Measurements from ENCODE around the gene SLC38A4. TPM values are rescaled to one million over a fixed set of nuclear protein-coding genes. Genes with fewer than 3 reads are reported as not detected.

SLC38A4 gene
- total RNA-seq, 1 donor = 0.72 TPM

- H2AFZ ChIP-seq (ENCODE audit: low read length) = no peak overlapping the region
- no peak overlapping the region for H3K4me3 ChIP-seq (ENCODE audit: insufficient read depth, low read length)
- TF ChIP-seq, protein P1, sequence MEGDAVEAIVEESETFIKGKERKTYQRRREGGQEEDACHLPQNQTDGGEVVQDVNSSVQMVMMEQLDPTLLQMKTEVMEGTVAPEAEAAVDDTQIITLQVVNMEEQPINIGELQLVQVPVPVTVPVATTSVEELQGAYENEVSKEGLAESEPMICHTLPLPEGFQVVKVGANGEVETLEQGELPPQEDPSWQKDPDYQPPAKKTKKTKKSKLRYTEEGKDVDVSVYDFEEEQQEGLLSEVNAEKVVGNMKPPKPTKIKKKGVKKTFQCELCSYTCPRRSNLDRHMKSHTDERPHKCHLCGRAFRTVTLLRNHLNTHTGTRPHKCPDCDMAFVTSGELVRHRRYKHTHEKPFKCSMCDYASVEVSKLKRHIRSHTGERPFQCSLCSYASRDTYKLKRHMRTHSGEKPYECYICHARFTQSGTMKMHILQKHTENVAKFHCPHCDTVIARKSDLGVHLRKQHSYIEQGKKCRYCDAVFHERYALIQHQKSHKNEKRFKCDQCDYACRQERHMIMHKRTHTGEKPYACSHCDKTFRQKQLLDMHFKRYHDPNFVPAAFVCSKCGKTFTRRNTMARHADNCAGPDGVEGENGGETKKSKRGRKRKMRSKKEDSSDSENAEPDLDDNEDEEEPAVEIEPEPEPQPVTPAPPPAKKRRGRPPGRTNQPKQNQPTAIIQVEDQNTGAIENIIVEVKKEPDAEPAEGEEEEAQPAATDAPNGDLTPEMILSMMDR (IDR thresholded peaks at IDR 0.05; ENCODE audit: extremely low read depth, low read depth, low read length) = no peak
- no peaks in the 10 kb centered on the region for H3K27me3 ChIP-seq (ENCODE audit: insufficient read depth, low read length)
- H3K36me3 ChIP-seq (ENCODE audit: insufficient read depth, low read length) = no peaks in the 10 kb centered on the region
- H3K27ac ChIP-seq (ENCODE audit: low read depth, low read length) = no peak overlapping the region
- H3K79me2 ChIP-seq (ENCODE audit: insufficient read depth, low read length) = no peaks in the 10 kb centered on the region
- H3K9me3 ChIP-seq (ENCODE audit: low read depth, low read length) = no peaks in the 10 kb centered on the region
- no peak overlapping the region for H3K4me2 ChIP-seq (ENCODE audit: insufficient read depth, low read length)
- no peak for DNase-seq (ENCODE audit: insufficient read length, low spot score, missing footprints)
- H3K4me1 ChIP-seq (ENCODE audit: insufficient read depth, low read length) = no peaks in the 10 kb centered on the region
- no peaks in the 10 kb centered on the region for H4K20me1 ChIP-seq (ENCODE audit: insufficient read depth, low read length)
Observed at GRCh38 chr12:46801293-46801692, 24.5 kb downstream of the SLC38A4 start.

- no peak overlapping the region for H2AFZ ChIP-seq (ENCODE audit: low read length)
- no peak overlapping the region for H3K4me3 ChIP-seq (ENCODE audit: insufficient read depth, low read length)
- H3K27me3 ChIP-seq (ENCODE audit: insufficient read depth, low read length) = no peaks in the 10 kb centered on the region
- no peak overlapping the region for H3K4me2 ChIP-seq (ENCODE audit: insufficient read depth, low read length)
- no peaks in the 10 kb centered on the region for H3K36me3 ChIP-seq (ENCODE audit: insufficient read depth, low read length)
- H3K79me2 ChIP-seq (ENCODE audit: insufficient read depth, low read length) = no peaks in the 10 kb centered on the region
- no peak overlapping the region for H3K27ac ChIP-seq (ENCODE audit: low read depth, low read length)
- H3K4me1 ChIP-seq (ENCODE audit: insufficient read depth, low read length) = no peaks in the 10 kb centered on the region
- H3K9me3 ChIP-seq (ENCODE audit: low read depth, low read length) = no peaks in the 10 kb centered on the region
- TF ChIP-seq, protein P1 (IDR thresholded peaks at IDR 0.05; ENCODE audit: extremely low read depth, low read depth, low read length) = no peak
- no peak for DNase-seq (ENCODE audit: insufficient read length, low spot score, missing footprints)
- H4K20me1 ChIP-seq (ENCODE audit: insufficient read depth, low read length) = no peaks in the 10 kb centered on the region
Observed at GRCh38 chr12:46800160-46800559, 25.6 kb downstream of the SLC38A4 start.

GRCh38 chr12:46798648-46799047 is 27.1 kb downstream of the SLC38A4 start:
- Histone ChIP-seq H3K27me3 (ENCODE audit: insufficient read depth, low read length) (no peaks in the 10 kb centered on the region), H3K4me2 (ENCODE audit: insufficient read depth, low read length) (no peak overlapping the region), H3K9me3 (ENCODE audit: low read depth, low read length) (no peaks in the 10 kb centered on the region), H3K27ac (ENCODE audit: low read depth, low read length) (no peak overlapping the region), H2AFZ (ENCODE audit: low read length) (no peak overlapping the region), H3K4me1 (ENCODE audit: insufficient read depth, low read length) (no peaks in the 10 kb centered on the region), H3K79me2 (ENCODE audit: insufficient read depth, low read length) (no peaks in the 10 kb centered on the region), H4K20me1 (ENCODE audit: insufficient read depth, low read length) (no peaks in the 10 kb centered on the region), H3K36me3 (ENCODE audit: insufficient read depth, low read length) (no peaks in the 10 kb centered on the region), H3K4me3 (ENCODE audit: insufficient read depth, low read length) (no peak overlapping the region)
- TF ChIP-seq, protein P1 (IDR thresholded peaks at IDR 0.05; ENCODE audit: extremely low read depth, low read depth, low read length) = no peak
- no peak for DNase-seq (ENCODE audit: insufficient read length, low spot score, missing footprints)

DNA sequence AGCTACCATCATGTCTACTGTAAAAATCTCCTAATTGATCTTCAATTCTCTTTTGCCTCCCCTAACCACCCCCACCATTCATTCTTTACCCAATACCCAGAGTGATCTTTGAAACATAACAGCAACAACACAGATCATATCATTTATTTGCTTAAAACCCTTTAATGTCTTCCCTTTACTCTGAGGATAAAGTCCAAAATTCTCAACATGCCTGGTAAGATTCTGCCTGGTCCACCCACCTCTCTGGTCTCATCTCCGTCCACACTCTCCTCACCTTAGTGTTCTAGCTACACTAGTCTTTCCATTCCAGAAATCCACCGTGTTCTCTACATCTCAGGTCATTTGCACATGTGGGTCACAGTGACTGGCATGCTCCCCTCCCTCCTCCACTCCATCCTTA is 27.7 kb downstream of the SLC38A4 start:
- no peaks in the 10 kb centered on the region for H4K20me1 ChIP-seq (ENCODE audit: insufficient read depth, low read length)
- H3K4me2 ChIP-seq (ENCODE audit: insufficient read depth, low read length) = no peak overlapping the region
- no peak overlapping the region for H3K4me3 ChIP-seq (ENCODE audit: insufficient read depth, low read length)
- H3K79me2 ChIP-seq (ENCODE audit: insufficient read depth, low read length) = no peaks in the 10 kb centered on the region
- no peaks in the 10 kb centered on the region for H3K9me3 ChIP-seq (ENCODE audit: low read depth, low read length)
- no peak overlapping the region for H3K27ac ChIP-seq (ENCODE audit: low read depth, low read length)
- no peak overlapping the region for H2AFZ ChIP-seq (ENCODE audit: low read length)
- H3K4me1 ChIP-seq (ENCODE audit: insufficient read depth, low read length) = no peaks in the 10 kb centered on the region
- TF ChIP-seq, protein P1 (IDR thresholded peaks at IDR 0.05; ENCODE audit: extremely low read depth, low read depth, low read length) = no peak
- DNase-seq (ENCODE audit: insufficient read length, low spot score, missing footprints) = no peak
- no peaks in the 10 kb centered on the region for H3K27me3 ChIP-seq (ENCODE audit: insufficient read depth, low read length)
- no peaks in the 10 kb centered on the region for H3K36me3 ChIP-seq (ENCODE audit: insufficient read depth, low read length)
